IPS-20b (cell line): Measurements from ENCODE around the gene SH2D3A.

Experiments
- H3K27ac ChIP-seq: one replicate; pipeline ENCODE4 v1.5.1; 2013; ENCODE audit warnings: low read length
- H3K27me3 ChIP-seq: 2 replicates; pipeline ENCODE4 v1.6.1; 2013; ENCODE audit warnings: mild to moderate bottlenecking, low read length, inconsistent platforms; ENCODE audit not compliant: insufficient read depth
- H3K36me3 ChIP-seq: 2 replicates; pipeline ENCODE4 v1.6.1; 2013; ENCODE audit warnings: low read depth, mild to moderate bottlenecking, inconsistent platforms, low read length, moderate library complexity; ENCODE audit not compliant: insufficient read depth
- H3K4me1 ChIP-seq: 2 replicates; pipeline ENCODE4 v1.6.1; 2013; ENCODE audit warnings: mild to moderate bottlenecking, control low read depth, inconsistent platforms, low read length, moderate library complexity; ENCODE audit not compliant: insufficient read depth
- H3K4me3 ChIP-seq: 2 replicates; pipeline ENCODE4 v1.5.1; 2013; ENCODE audit warnings: mild to moderate bottlenecking, low read length, inconsistent platforms
- H3K9ac ChIP-seq: 2 replicates; pipeline ENCODE4 v1.6.1; 2013; ENCODE audit warnings: low read depth, mild to moderate bottlenecking, inconsistent platforms, low read length, moderate library complexity
- H3K9me3 ChIP-seq: 2 replicates; pipeline ENCODE4 v1.6.1; 2013; ENCODE audit warnings: mild to moderate bottlenecking, low read depth, low read length, inconsistent platforms; ENCODE audit not compliant: insufficient read depth

Gene SH2D3A

GRCh38 chr19:6723108-6723618 lies 44.1 kb downstream of the SH2D3A start:
- H3K27ac ChIP-seq, result no peak overlapping the region
- no peak overlapping the region for H3K9ac ChIP-seq
- H3K4me1 ChIP-seq, result no peaks in the 10 kb centered on the region
- H3K4me3 ChIP-seq, result no peak overlapping the region
- no peaks in the 10 kb centered on the region for H3K9me3 ChIP-seq
- H3K27me3 ChIP-seq, result no peaks in the 10 kb centered on the region
- H3K36me3 ChIP-seq, result no peaks in the 10 kb centered on the region

DNA sequence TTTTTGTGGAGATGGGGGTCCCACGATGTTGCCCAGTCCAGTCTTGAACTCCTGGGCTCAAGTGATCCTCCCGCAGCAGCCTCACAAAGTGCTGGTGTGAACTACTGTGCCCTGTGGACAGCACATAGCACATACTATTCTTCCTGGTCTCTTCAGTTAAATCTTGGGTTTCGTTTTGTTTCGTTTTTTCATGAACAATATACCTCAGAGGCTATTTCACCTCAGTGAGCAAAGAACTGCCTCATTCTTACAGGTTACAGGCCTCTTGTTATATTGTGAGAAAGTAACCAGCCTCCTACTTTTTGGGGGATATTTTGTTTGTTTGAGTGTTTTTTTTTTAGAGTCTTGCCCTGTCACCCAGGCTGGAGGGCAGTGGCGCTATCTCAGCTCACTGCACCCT lies 45.5 kb downstream of the SH2D3A start:
- Histone ChIP-seq H3K36me3 (no peaks in the 10 kb centered on the region), H3K4me3 (no peak overlapping the region), H3K27ac (no peak overlapping the region), H3K27me3 (no peaks in the 10 kb centered on the region), H3K9ac (no peak overlapping the region), H3K9me3 (no peaks in the 10 kb centered on the region), H3K4me1 (no peaks in the 10 kb centered on the region)

DNA sequence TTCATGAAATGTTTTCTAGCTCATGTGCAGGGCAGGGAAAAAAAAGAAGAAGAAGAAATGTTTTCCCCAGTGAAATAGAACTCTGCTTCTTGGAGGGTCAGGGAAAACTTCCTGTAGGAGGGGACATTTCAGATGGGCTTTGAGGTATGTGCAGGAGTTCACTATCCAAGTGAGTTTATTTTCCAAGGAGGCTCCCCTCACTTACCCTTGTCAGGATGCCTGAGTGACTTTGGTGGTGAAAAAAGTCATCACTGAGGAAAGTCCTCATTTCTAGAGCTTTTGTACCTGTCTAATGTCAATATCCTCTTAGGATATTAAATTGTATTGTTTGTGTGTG lies 46.1 kb downstream of the SH2D3A start:
- Histone ChIP-seq H3K27ac (no peak overlapping the region), H3K9me3 (no peaks in the 10 kb centered on the region), H3K27me3 (no peaks in the 10 kb centered on the region), H3K9ac (no peak overlapping the region), H3K4me3 (no peak overlapping the region), H3K4me1 (no peaks in the 10 kb centered on the region), H3K36me3 (no peaks in the 10 kb centered on the region)

DNA sequence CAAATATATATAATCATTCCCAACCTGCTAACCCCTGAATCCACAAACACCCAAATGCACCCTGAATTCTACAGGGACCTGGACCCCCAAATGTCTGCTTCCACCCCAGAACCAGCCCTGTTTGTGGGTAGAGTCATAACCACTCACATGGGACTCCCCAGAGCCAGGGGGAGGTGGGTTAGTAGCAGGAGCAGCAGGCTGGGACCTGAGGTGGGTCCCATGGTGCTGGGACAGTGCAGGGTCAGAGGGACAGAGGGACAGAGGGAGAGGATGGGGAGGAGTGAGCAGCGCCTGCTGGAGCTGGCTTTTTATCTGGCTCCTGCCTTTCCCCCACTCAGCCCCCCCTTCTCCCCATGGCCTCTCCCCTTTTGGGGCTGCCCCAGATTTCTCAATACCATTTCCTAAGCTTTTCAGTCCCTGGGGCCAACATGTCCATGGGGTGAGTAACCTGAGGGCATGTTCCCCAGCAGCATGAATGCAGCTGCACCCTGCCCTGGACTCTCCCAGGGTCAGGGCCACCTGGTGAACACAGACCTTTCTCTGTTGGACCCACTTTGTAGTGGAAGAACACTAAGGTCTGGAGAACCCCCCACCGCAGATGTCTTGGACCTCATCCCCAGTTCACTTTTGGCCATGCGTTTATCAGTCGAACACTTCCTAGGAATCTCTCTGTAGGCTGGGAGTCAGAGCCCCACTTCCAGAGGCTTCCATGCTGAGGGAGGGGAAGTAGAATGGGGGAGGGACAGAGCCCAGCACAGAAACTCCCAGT lies 46.7 kb downstream of the SH2D3A start, which contains the start of gene C3:
Gene C3, minus strand, starts transcription at position 282 of the 769 bp plus-strand sequence. Its CDS starts 61 bp downstream, at position 221.
- no peak within 1 kb of the TSS for H3K27ac ChIP-seq
- H3K36me3 ChIP-seq, result no peaks in the 10 kb centered on the region
- H3K4me3 ChIP-seq, result no peak within 1 kb of the TSS
- H3K9ac ChIP-seq, result no peak within 1 kb of the TSS
- no peaks in the 10 kb centered on the region for H3K4me1 ChIP-seq
- no peaks in the 10 kb centered on the region for H3K27me3 ChIP-seq
- no peaks in the 10 kb centered on the region for H3K9me3 ChIP-seq

DNA sequence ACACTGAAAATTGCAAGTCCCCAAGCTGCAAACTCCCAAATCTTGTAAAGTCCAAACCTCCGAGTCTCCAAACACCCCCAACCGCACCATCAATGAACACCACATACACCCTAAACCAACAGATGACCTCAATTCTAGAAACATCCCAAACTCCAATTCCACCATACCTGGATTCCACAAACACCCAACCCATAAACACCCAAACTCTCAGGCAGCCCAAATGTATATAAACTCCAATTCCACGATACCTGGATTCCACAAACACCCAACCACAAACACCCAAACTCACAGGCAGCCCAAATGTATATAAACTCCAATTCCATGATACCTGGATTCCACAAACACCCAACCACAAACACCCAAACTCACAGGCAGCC lies 47.3 kb downstream of the SH2D3A start:
- Histone ChIP-seq H3K9me3 (no peaks in the 10 kb centered on the region), H3K9ac (no peak overlapping the region), H3K27me3 (no peaks in the 10 kb centered on the region), H3K36me3 (no peaks in the 10 kb centered on the region), H3K4me3 (no peak overlapping the region), H3K27ac (no peak overlapping the region), H3K4me1 (no peaks in the 10 kb centered on the region)

- H3K9me3 ChIP-seq, result no peaks in the 10 kb centered on the region
- no peaks in the 10 kb centered on the region for H3K36me3 ChIP-seq
- no peak overlapping the region for H3K4me3 ChIP-seq
- H3K27me3 ChIP-seq, result no peaks in the 10 kb centered on the region
- no peak overlapping the region for H3K9ac ChIP-seq
- H3K27ac ChIP-seq, result no peak overlapping the region
- H3K4me1 ChIP-seq, result no peaks in the 10 kb centered on the region
Observed at GRCh38 chr19:6719540-6719861, 47.7 kb downstream of the SH2D3A start.

- Histone ChIP-seq H3K4me1 (no peaks in the 10 kb centered on the region), H3K27me3 (no peaks in the 10 kb centered on the region), H3K9me3 (no peaks in the 10 kb centered on the region), H3K36me3 (no peaks in the 10 kb centered on the region), H3K9ac (no peak overlapping the region), H3K4me3 (no peak overlapping the region), H3K27ac (no peak overlapping the region)
Observed at GRCh38 chr19:6718741-6719539, 48.3 kb downstream of the SH2D3A start.

- Histone ChIP-seq H3K9me3 (no peaks in the 10 kb centered on the region), H3K27ac (no peak overlapping the region), H3K4me3 (no peak overlapping the region), H3K36me3 (no peaks in the 10 kb centered on the region), H3K9ac (no peak overlapping the region), H3K27me3 (no peaks in the 10 kb centered on the region), H3K4me1 (no peaks in the 10 kb centered on the region)
Observed at GRCh38 chr19:6718111-6718740, 49.0 kb downstream of the SH2D3A start.

DNA sequence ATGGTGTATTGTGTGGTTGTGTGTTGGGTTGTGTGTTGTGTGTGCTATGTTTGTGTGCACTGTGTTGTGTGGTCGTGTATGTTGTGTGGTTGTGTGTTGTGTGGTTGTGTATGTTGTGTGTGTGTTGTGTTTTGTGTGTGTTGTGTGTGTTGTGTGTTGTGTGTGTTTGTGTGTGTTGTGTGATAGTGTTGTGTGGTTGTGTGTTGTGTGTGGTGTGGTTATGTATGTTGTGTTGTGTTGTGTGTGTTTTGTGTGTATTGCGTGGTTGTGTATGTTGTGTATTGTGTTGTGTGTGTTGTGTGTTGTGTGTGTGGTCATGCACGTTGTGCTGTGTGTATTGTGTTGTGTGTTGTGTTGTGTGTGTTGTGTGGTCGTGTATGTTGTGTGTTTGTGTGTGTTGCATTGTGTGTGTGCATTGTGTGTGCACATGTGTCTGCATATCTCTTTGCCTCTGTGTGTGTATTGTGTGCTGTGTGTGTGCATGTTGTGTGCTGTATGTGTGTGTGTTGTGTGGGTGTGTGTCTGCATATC lies 49.7 kb downstream of the SH2D3A start:
- H3K9me3 ChIP-seq, result no peaks in the 10 kb centered on the region
- no peak overlapping the region for H3K9ac ChIP-seq
- H3K36me3 ChIP-seq, result no peaks in the 10 kb centered on the region
- no peaks in the 10 kb centered on the region for H3K27me3 ChIP-seq
- no peaks in the 10 kb centered on the region for H3K4me1 ChIP-seq
- no peak overlapping the region for H3K27ac ChIP-seq
- no peak overlapping the region for H3K4me3 ChIP-seq

GRCh38 chr19:6717036-6717435 lies 50.2 kb downstream of the SH2D3A start:
- no peaks in the 10 kb centered on the region for H3K4me1 ChIP-seq
- H3K36me3 ChIP-seq, result no peaks in the 10 kb centered on the region
- H3K4me3 ChIP-seq, result no peak overlapping the region
- no peak overlapping the region for H3K9ac ChIP-seq
- H3K9me3 ChIP-seq, result no peaks in the 10 kb centered on the region
- H3K27me3 ChIP-seq, result peaks cover 3% of the 10 kb centered on the region
- H3K27ac ChIP-seq, result no peak overlapping the region

DNA sequence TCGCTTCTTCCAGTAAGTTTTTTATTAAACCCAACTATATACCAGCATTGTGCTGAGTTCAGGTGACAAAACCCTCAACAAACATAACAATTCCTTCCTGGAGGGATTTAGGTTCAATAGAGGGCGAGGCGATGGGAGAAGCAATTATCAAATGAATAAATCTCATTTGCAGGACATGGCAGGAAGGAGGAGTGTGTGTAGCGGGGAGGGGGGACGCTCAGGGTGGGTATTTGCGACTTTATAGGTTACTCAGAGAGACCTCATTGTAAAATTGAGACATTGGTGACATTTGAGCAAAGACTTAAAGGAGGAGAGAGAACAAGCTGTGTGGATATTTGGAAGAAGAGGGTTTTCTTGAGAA lies 50.6 kb downstream of the SH2D3A start:
- Histone ChIP-seq H3K36me3 (no peaks in the 10 kb centered on the region), H3K4me1 (no peaks in the 10 kb centered on the region), H3K27me3 (peaks cover 7% of the 10 kb centered on the region), H3K9me3 (no peaks in the 10 kb centered on the region), H3K4me3 (no peak overlapping the region), H3K27ac (no peak overlapping the region), H3K9ac (no peak overlapping the region)
